ENCODE measurements around the gene CDH23. TPM values are rescaled to one million over a fixed set of nuclear protein-coding genes. Genes with fewer than 3 reads are reported as not detected.

Gene CDH23
- total and polyA plus RNA-seq, 2 donors from 2014 or later, result 1.1 to 6.4 TPM

DNA sequence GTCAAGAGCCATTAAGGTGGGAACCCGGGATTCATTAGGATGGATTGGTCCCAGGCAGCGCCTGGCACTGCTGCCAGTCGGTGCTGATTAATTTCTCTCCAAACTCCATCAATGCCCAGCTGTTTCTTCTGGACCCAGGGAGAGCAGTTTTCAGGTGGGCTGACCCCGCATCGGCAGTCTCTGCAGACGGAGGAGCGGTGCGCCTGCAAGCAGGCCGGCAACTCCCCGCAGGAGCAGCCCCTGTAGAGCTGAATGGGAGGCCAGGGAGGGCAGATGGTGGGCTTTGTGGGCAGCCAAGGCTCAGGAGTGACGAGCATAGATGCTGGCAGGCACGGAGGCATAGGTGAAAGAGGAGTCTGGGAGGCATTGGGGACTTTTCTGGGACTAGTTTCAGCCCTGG, 56.5 kb downstream of the CDH23 start:
- Histone ChIP-seq H3K27me3 (ENCODE audit: control insufficient read depth, insufficient read depth, low read length) (no peaks in the 10 kb centered on the region), H3K36me3 (ENCODE audit: control insufficient read depth in 2 of 3, insufficient read depth in 3 of 3, low read length in 3 of 3) (no peaks in the 10 kb centered on the region), H3K9me3 (ENCODE audit: control insufficient read depth in 2 of 3, insufficient read depth in 1 of 3, low read length in 3 of 3) (no peaks in the 10 kb centered on the region), H3K4me1 (ENCODE audit: control insufficient read depth in 2 of 3, insufficient read depth in 2 of 3, low read depth in 1 of 3, low read length in 3 of 3) (no peaks in the 10 kb centered on the region), H3K4me3 (ENCODE audit: low read length in 3 of 3) (no peak overlapping the region), H3K9ac (ENCODE audit: low read length in 3 of 3) (no peak overlapping the region), H3K27ac (ENCODE audit: low read depth in 2 of 2, low read length in 2 of 2) (no peak overlapping the region)
- FAIRE-seq (no peak), DNase-seq (no peak)
- TF ChIP-seq, protein P1, sequence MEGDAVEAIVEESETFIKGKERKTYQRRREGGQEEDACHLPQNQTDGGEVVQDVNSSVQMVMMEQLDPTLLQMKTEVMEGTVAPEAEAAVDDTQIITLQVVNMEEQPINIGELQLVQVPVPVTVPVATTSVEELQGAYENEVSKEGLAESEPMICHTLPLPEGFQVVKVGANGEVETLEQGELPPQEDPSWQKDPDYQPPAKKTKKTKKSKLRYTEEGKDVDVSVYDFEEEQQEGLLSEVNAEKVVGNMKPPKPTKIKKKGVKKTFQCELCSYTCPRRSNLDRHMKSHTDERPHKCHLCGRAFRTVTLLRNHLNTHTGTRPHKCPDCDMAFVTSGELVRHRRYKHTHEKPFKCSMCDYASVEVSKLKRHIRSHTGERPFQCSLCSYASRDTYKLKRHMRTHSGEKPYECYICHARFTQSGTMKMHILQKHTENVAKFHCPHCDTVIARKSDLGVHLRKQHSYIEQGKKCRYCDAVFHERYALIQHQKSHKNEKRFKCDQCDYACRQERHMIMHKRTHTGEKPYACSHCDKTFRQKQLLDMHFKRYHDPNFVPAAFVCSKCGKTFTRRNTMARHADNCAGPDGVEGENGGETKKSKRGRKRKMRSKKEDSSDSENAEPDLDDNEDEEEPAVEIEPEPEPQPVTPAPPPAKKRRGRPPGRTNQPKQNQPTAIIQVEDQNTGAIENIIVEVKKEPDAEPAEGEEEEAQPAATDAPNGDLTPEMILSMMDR (IDR thresholded peaks at IDR 0.05; ENCODE audit: borderline replicate concordance, extremely low read depth, insufficient read depth), result no peak
- intact Hi-C loops (cut with DNase I), result no loop called here

DNA sequence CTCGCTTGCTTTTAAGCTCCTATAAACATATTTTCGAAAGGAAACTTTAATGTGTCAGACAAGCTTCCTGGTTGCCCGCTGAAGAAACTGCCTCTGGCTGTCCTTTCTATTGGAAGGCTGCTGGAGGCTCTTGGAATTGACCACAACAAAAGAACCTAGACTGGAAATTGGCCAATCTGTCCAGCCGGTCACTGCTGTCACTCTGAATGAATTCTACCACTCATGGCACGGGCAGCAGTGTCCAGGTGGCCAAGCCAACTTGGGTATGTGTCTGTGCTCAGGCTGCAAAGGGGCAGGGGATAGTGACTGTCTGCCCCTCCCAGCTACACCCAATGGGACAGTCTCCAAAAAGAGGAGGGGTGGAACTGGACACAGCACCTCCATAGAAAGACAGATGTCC, 57.6 kb downstream of the CDH23 start:
- Histone ChIP-seq H3K9ac (ENCODE audit: low read length in 3 of 3) (no peak overlapping the region), H3K4me1 (ENCODE audit: control insufficient read depth in 2 of 3, insufficient read depth in 2 of 3, low read depth in 1 of 3, low read length in 3 of 3) (no peaks in the 10 kb centered on the region), H3K27me3 (ENCODE audit: control insufficient read depth, insufficient read depth, low read length) (no peaks in the 10 kb centered on the region), H3K36me3 (ENCODE audit: control insufficient read depth in 2 of 3, insufficient read depth in 3 of 3, low read length in 3 of 3) (no peaks in the 10 kb centered on the region), H3K27ac (ENCODE audit: low read depth in 2 of 2, low read length in 2 of 2) (no peak overlapping the region), H3K4me3 (ENCODE audit: low read length in 3 of 3) (no peak overlapping the region), H3K9me3 (ENCODE audit: control insufficient read depth in 2 of 3, insufficient read depth in 1 of 3, low read length in 3 of 3) (no peaks in the 10 kb centered on the region)
- TF ChIP-seq, protein P1 (IDR thresholded peaks at IDR 0.05; ENCODE audit: borderline replicate concordance, extremely low read depth, insufficient read depth), result no peak
- DNase-seq, result no peak
- FAIRE-seq, result no peak
- intact Hi-C loops (cut with DNase I), result no loop called here

DNA sequence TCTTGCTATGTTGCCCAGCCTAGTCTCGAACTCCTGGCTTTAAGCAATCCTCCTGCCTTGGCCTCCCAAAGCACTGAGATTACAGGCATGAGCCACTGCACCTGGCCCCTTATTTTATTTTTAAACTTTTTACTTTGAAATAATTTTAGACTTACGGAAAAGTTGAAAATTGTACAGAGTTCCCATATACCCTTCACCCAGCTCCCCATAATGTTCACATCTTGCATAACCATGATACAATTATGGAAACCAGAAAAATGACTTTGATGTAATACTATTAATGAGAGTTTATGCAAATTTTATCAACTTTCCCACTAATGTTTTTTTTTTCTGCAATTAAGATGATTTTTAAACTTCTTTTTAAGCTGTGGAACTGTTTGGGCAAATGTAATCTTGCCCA, 58.3 kb downstream of the CDH23 start:
- DNase-seq (no peak), FAIRE-seq (no peak)
- Histone ChIP-seq H3K27ac (ENCODE audit: low read depth in 2 of 2, low read length in 2 of 2) (no peak overlapping the region), H3K36me3 (ENCODE audit: control insufficient read depth in 2 of 3, insufficient read depth in 3 of 3, low read length in 3 of 3) (no peaks in the 10 kb centered on the region), H3K27me3 (ENCODE audit: control insufficient read depth, insufficient read depth, low read length) (no peaks in the 10 kb centered on the region), H3K9ac (ENCODE audit: low read length in 3 of 3) (no peak overlapping the region), H3K4me3 (ENCODE audit: low read length in 3 of 3) (no peak overlapping the region), H3K9me3 (ENCODE audit: control insufficient read depth in 2 of 3, insufficient read depth in 1 of 3, low read length in 3 of 3) (no peaks in the 10 kb centered on the region), H3K4me1 (ENCODE audit: control insufficient read depth in 2 of 3, insufficient read depth in 2 of 3, low read depth in 1 of 3, low read length in 3 of 3) (no peaks in the 10 kb centered on the region)
- intact Hi-C loops (cut with DNase I), result no loop called here
- TF ChIP-seq, protein P1 (IDR thresholded peaks at IDR 0.05; ENCODE audit: borderline replicate concordance, extremely low read depth, insufficient read depth), result no peak

DNA sequence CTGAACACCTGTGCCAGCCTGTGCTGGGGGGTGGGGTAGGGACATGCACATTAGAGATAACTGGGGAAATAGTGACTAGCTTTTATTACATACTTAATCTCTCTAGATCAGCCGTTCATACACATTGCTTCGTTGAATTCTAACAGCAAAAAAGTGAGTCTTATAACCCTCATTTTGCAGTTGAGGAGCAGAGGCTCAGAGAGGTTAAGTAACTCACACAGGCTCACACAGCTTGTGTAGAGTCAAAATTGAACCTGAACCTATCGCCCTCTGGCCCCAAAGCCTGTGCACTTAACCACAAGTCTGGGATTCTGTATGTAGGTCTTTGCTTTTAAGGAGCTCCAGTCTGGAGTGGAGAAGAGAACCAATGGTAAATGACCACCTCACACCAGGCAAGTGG, 59.9 kb downstream of the CDH23 start:
- Histone ChIP-seq H3K9me3 (ENCODE audit: control insufficient read depth in 2 of 3, insufficient read depth in 1 of 3, low read length in 3 of 3) (no peaks in the 10 kb centered on the region), H3K4me1 (ENCODE audit: control insufficient read depth in 2 of 3, insufficient read depth in 2 of 3, low read depth in 1 of 3, low read length in 3 of 3) (no peaks in the 10 kb centered on the region), H3K27ac (ENCODE audit: low read depth in 2 of 2, low read length in 2 of 2) (no peak overlapping the region), H3K36me3 (ENCODE audit: control insufficient read depth in 2 of 3, insufficient read depth in 3 of 3, low read length in 3 of 3) (no peaks in the 10 kb centered on the region), H3K9ac (ENCODE audit: low read length in 3 of 3) (no peak overlapping the region), H3K4me3 (ENCODE audit: low read length in 3 of 3) (no peak overlapping the region), H3K27me3 (ENCODE audit: control insufficient read depth, insufficient read depth, low read length) (no peaks in the 10 kb centered on the region)
- intact Hi-C loops (cut with DNase I), result no loop called here
- no peak for FAIRE-seq
- DNase-seq, result no peak
- TF ChIP-seq, protein P1 (IDR thresholded peaks at IDR 0.05; ENCODE audit: borderline replicate concordance, extremely low read depth, insufficient read depth), result no peak

All from kidney (tissue), 14 donors.